Endothelial cell of umbilical vein (primary cell): Measurements from ENCODE around the gene PGK2. TPM values are rescaled to one million over a fixed set of nuclear protein-coding genes. Genes with fewer than 3 reads are reported as not detected.

Experiments used
- BruUV-seq: library from RNA; stranded (reverse); fragments of 400-500 nt; replicated peaks from 2 replicates; lab custom pipeline; 2021; lab: Mats Ljungman, UMichigan
- CTCF ChIA-PET: fragments of 300-600, 350-600 bp; sonication (Branson Sonifier 250); formaldehyde crosslinking; loops from one replicate; lab custom pipeline; 2021; ENCODE audit warnings: antibody characterized with exemption, inconsistent platforms; lab: Charles Lee
- POLR2A ChIA-PET: fragments of 300-600, 350-600 bp; sonication (Branson Sonifier 250); formaldehyde crosslinking; loops from one replicate; lab custom pipeline; 2021; ENCODE audit warnings: antibody characterized with exemption, inconsistent platforms; lab: Charles Lee
- DNase-seq: peaks from one replicate; pipeline ENCODE4 v3.0.0-alpha.2; 2011; ENCODE audit warnings: low read depth, low spot score
- FAIRE-seq: peaks from 2 replicates; lab custom pipeline; 2011; peaks lifted over from hg19 to GRCh38; lab: Jason Lieb, UNC
- H2AFZ ChIP-seq: 2 replicates; pipeline ENCODE4 v1.6.0; 2012; ENCODE audit warnings: low read depth, low read length, control low read depth, inconsistent platforms
- H3K27ac ChIP-seq: 2 replicates; pipeline ENCODE4 v1.5.1; 2011; ENCODE audit warnings: low read depth, mild to moderate bottlenecking, control low read depth, low read length, moderate library complexity; ENCODE audit not compliant: insufficient read depth
- H3K27me3 ChIP-seq, 2 experiments: 2 replicates each; pipeline versions ENCODE4 v1.6.0 to v1.6.1; 2011; ENCODE audit warnings: low read length in 2 of 2, mixed read lengths in 1 of 2; ENCODE audit not compliant: control insufficient read depth in 2 of 2, insufficient read depth in 2 of 2
- H3K36me3 ChIP-seq, 2 experiments: 2 replicates in 1 of 2; 3 replicates in 1 of 2; pipeline ENCODE4 v1.5.1; 2011; ENCODE audit warnings: low read length in 2 of 2, mild to moderate bottlenecking in 1 of 2, moderate library complexity in 1 of 2; ENCODE audit not compliant: control insufficient read depth in 2 of 2, insufficient read depth in 2 of 2; ENCODE audit errors: extremely low read depth in 1 of 2
- H3K4me1 ChIP-seq: 3 replicates; pipeline ENCODE4 v1.5.1; 2011; ENCODE audit warnings: mild to moderate bottlenecking, low read length; ENCODE audit not compliant: control insufficient read depth, insufficient read depth; ENCODE audit errors: extremely low read depth
- H3K4me2 ChIP-seq: 2 replicates; pipeline ENCODE4 v1.6.1; 2011; ENCODE audit warnings: low read length, control low read depth, mixed read lengths; ENCODE audit not compliant: insufficient read depth
- H3K4me3 ChIP-seq, 3 experiments: fragments of 200-600 bp in 1 of 3; sonication (generic), shearing (Covaris generic) in 1 of 3; replicated peaks in 1 of 3; 2 replicates each; pipeline ENCODE4 v1.5.1; 2011 to 2016; ENCODE audit warnings: control low read depth in 3 of 3, low read length in 3 of 3, mild to moderate bottlenecking in 2 of 3, inconsistent platforms in 1 of 3, low read depth in 1 of 3, moderate library complexity in 1 of 3; ENCODE audit not compliant: insufficient read depth in 1 of 3
- H3K79me2 ChIP-seq: 2 replicates; pipeline ENCODE4 v1.6.0; 2012; ENCODE audit warnings: low read length, inconsistent platforms; ENCODE audit not compliant: control insufficient read depth, insufficient read depth
- H3K9ac ChIP-seq: replicated peaks from 2 replicates; pipeline ENCODE3; 2011; ENCODE audit warnings: low read length, control low read depth; ENCODE audit not compliant: insufficient read depth; ENCODE audit errors: extremely low read depth
- H3K9me1 ChIP-seq: replicated peaks from 3 replicates; pipeline ENCODE4 v1.6.0; 2011; ENCODE audit warnings: mild to moderate bottlenecking, low read length; ENCODE audit not compliant: control insufficient read depth, insufficient read depth; ENCODE audit errors: extremely low read depth
- H3K9me3 ChIP-seq: replicated peaks from 2 replicates; pipeline ENCODE4 v1.5.1; 2012; ENCODE audit warnings: low read length, inconsistent platforms; ENCODE audit not compliant: control insufficient read depth, insufficient read depth
- H4K20me1 ChIP-seq: replicated peaks from 2 replicates; pipeline ENCODE3; 2011; ENCODE audit warnings: mild to moderate bottlenecking, low read length; ENCODE audit not compliant: control insufficient read depth, insufficient read depth; ENCODE audit errors: extremely low read depth
- CTCF ChIP-seq, 2 donors: IDR thresholded peaks; 1 replicate in 1 of 2; 2 replicates in 1 of 2; pipeline ENCODE4 v1.5.1; 2011; ENCODE audit warnings: low read length in 2 of 2, mild to moderate bottlenecking in 2 of 2, moderate library complexity in 2 of 2, control low read depth in 1 of 2, inconsistent platforms in 1 of 2, low read depth in 1 of 2; ENCODE audit not compliant: insufficient read depth in 1 of 2; ENCODE audit errors: extremely low read depth in 1 of 2
- EZH2 ChIP-seq: IDR thresholded peaks from 2 replicates; pipeline ENCODE4 v1.6.1; 2012; ENCODE audit warnings: borderline replicate concordance, low read depth, mild to moderate bottlenecking, moderate library complexity, low read length, inconsistent platforms; ENCODE audit not compliant: severe bottlenecking
- FOS ChIP-seq: IDR thresholded peaks from 2 replicates; pipeline ENCODE4 v1.6.1; 2011; ENCODE audit warnings: mild to moderate bottlenecking, low read length, moderate library complexity, borderline replicate concordance; ENCODE audit not compliant: insufficient read depth
- GATA2 ChIP-seq: IDR thresholded peaks from 2 replicates; pipeline ENCODE4 v1.7.0; 2011; ENCODE audit warnings: low read depth, mild to moderate bottlenecking, moderate library complexity, mixed read lengths, low read length; ENCODE audit not compliant: insufficient read length, insufficient read depth
- JUN ChIP-seq: IDR thresholded peaks from 2 replicates; pipeline ENCODE4 v1.6.1; 2011; ENCODE audit warnings: borderline replicate concordance, low read depth; ENCODE audit not compliant: insufficient read length, insufficient read depth
- MYC ChIP-seq: IDR thresholded peaks from one replicate; pipeline ENCODE4 v1.6.1; 2011; ENCODE audit warnings: mild to moderate bottlenecking, low read depth, low read length
- POLR2A ChIP-seq: IDR thresholded peaks from 2 replicates; pipeline ENCODE4 v1.6.1; 2012; ENCODE audit warnings: low read depth, mild to moderate bottlenecking, control low read depth, low read length
- POLR2AphosphoS5 ChIP-seq: IDR thresholded peaks from 2 replicates; pipeline ENCODE4 v1.6.1; 2012; ENCODE audit warnings: low read depth, mild to moderate bottlenecking, control low read depth, low read length, moderate library complexity; ENCODE audit not compliant: insufficient read depth
- dilution Hi-C: fragments of 300-500 bp; cut with MboI; formaldehyde crosslinking; loops from one replicate; pipeline ENCODE4 v1.15.0; 2019; ENCODE audit warnings: low sequenced_read_pairs; ENCODE audit not compliant: extremely low pct_ligation_motif_present
- intact Hi-C: fragments of 100-400 bp; cut with micrococcal nuclease; formaldehyde crosslinking; loops from one replicate; pipeline ENCODE4 v1.10.0; 2022
- polyA plus RNA-seq, 4 experiments: library from polyadenylated mRNA; depleted of rRNA in 3 of 4; stranded (reverse) in 3 of 4; unstranded in 1 of 4; fragments of >200 nt; gene quantifications; 2 replicates each; pipeline versions ENCODE4 v1.2.1 to v1.2.3, GENCODE V29; 2011 to 2012; ENCODE audit warnings: missing spikeins in 1 of 4
- total RNA-seq: library from RNA; stranded (reverse); gene quantifications from 2 replicates; pipeline ENCODE4 v1.2.3, GENCODE V29; 2021
- TF ChIP-seq, protein P1 (sequence below): IDR thresholded peaks from 2 replicates; pipeline ENCODE4 v1.6.1; 2011; ENCODE audit not compliant: insufficient read depth, insufficient read length

PGK2 gene
- total and polyA plus RNA-seq, 2 donors (not counting 3 experiments of a cell fraction or from before 2014, with no cell fraction given): not detected

GRCh38 chr6:49743429-49743828 lies 43.7 kb downstream of the PGK2 start:
- Histone ChIP-seq H3K9me3 (no peaks in the 10 kb centered on the region), H3K27me3 (no peaks in the 10 kb centered on the region), H3K9me1 (no peaks in the 10 kb centered on the region), H3K4me2 (no peak overlapping the region), H4K20me1 (no peaks in the 10 kb centered on the region), H3K4me3 (no peak overlapping the region), H2AFZ (no peak overlapping the region), H3K79me2 (no peaks in the 10 kb centered on the region), H3K9ac (no peak overlapping the region), H3K36me3 (no peaks in the 10 kb centered on the region), H3K4me1 (no peaks in the 10 kb centered on the region), H3K27ac (no peak overlapping the region)
- dilution Hi-C loops: no loop called here
- intact Hi-C loops: no loop called here
- DNase-seq (no peak), FAIRE-seq (no peak)
- ChIA-PET CTCF (no interaction called here), POLR2A (no interaction called here)
- no TSS peak for BruUV-seq
- TF ChIP-seq CTCF (IDR thresholded peaks at IDR 0.05; ENCODE audit: extremely low read depth in 1 of 2, insufficient read depth in 1 of 2, low read depth in 1 of 2, low read length in 2 of 2) (no peak), POLR2A (no peak), EZH2 (no peak), POLR2AphosphoS5 (no peak), MYC (no peak), JUN (no peak), FOS (no peak), GATA2 (no peak)
- TF ChIP-seq, protein P1, sequence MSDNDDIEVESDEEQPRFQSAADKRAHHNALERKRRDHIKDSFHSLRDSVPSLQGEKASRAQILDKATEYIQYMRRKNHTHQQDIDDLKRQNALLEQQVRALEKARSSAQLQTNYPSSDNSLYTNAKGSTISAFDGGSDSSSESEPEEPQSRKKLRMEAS: no peak
